Measurements from ENCODE around the gene GLRA2.

GLRA2 gene

GRCh38 chrX:14616301-14616700, 87.0 kb downstream of the GLRA2 start:
- Histone ChIP-seq H3F3A (ENCODE audit: insufficient read depth) (no peaks in the 10 kb centered on the region), H3K9me3 (ENCODE audit: insufficient read depth, low read length) (no peaks in the 10 kb centered on the region), H3K9me2 (replicated peaks; ENCODE audit: insufficient read depth, low read length) (no peaks in the 10 kb centered on the region), H3K27me3 (ENCODE audit: low read length) (no peaks in the 10 kb centered on the region), H3K36me3 (ENCODE audit: low read length) (no peaks in the 10 kb centered on the region), H3K27ac (ENCODE audit: low read depth, low read length) (no peak overlapping the region), H3K4me3 (ENCODE audit: insufficient read depth, low read length, poor library complexity, severe bottlenecking) (no peak overlapping the region), H2AFZ (ENCODE audit: low read depth, low read length, severe bottlenecking) (no peak overlapping the region), H4K20me1 (ENCODE audit: low read depth, low read length) (no peaks in the 10 kb centered on the region), H3K4me2 (ENCODE audit: low read depth, low read length, poor library complexity, severe bottlenecking) (no peak overlapping the region), H3K9ac (ENCODE audit: low read length) (no peak overlapping the region), H3K79me2 (ENCODE audit: insufficient read depth, low read length) (no peaks in the 10 kb centered on the region)
- no peak for TF ChIP-seq CTCF (IDR thresholded peaks at IDR 0.05; ENCODE audit: insufficient read depth, low read length, poor library complexity, severe bottlenecking)
- TF ChIP-seq EZH2phosphoT487 (conservative IDR thresholded peaks at IDR 0.05; ENCODE audit: low read length), result no peak

GRCh38 chrX:14616836-14617235, 87.5 kb downstream of the GLRA2 start:
- Histone ChIP-seq H3K36me3 (ENCODE audit: low read length) (no peaks in the 10 kb centered on the region), H3K4me2 (ENCODE audit: low read depth, low read length, poor library complexity, severe bottlenecking) (no peak overlapping the region), H3F3A (ENCODE audit: insufficient read depth) (no peaks in the 10 kb centered on the region), H2AFZ (ENCODE audit: low read depth, low read length, severe bottlenecking) (no peak overlapping the region), H3K27me3 (ENCODE audit: low read length) (no peaks in the 10 kb centered on the region), H3K9me3 (ENCODE audit: insufficient read depth, low read length) (no peaks in the 10 kb centered on the region), H3K9ac (ENCODE audit: low read length) (no peak overlapping the region), H3K79me2 (ENCODE audit: insufficient read depth, low read length) (no peaks in the 10 kb centered on the region), H3K27ac (ENCODE audit: low read depth, low read length) (no peak overlapping the region), H4K20me1 (ENCODE audit: low read depth, low read length) (no peaks in the 10 kb centered on the region), H3K4me3 (ENCODE audit: insufficient read depth, low read length, poor library complexity, severe bottlenecking) (no peak overlapping the region), H3K9me2 (replicated peaks; ENCODE audit: insufficient read depth, low read length) (no peaks in the 10 kb centered on the region)
- TF ChIP-seq EZH2phosphoT487 (conservative IDR thresholded peaks at IDR 0.05; ENCODE audit: low read length), result no peak
- TF ChIP-seq CTCF (IDR thresholded peaks at IDR 0.05; ENCODE audit: insufficient read depth, low read length, poor library complexity, severe bottlenecking), result no peak

GRCh38 chrX:14618177-14618965, 89.0 kb downstream of the GLRA2 start:
- no peaks in the 10 kb centered on the region for H4K20me1 ChIP-seq (ENCODE audit: low read depth, low read length)
- H3K79me2 ChIP-seq (ENCODE audit: insufficient read depth, low read length), result no peaks in the 10 kb centered on the region
- H3F3A ChIP-seq (ENCODE audit: insufficient read depth), result no peaks in the 10 kb centered on the region
- no peak overlapping the region for H3K27ac ChIP-seq (ENCODE audit: low read depth, low read length)
- no peaks in the 10 kb centered on the region for H3K9me2 ChIP-seq (replicated peaks; ENCODE audit: insufficient read depth, low read length)
- TF ChIP-seq EZH2phosphoT487 (conservative IDR thresholded peaks at IDR 0.05; ENCODE audit: low read length) (no peak), CTCF (IDR thresholded peaks at IDR 0.05; ENCODE audit: insufficient read depth, low read length, poor library complexity, severe bottlenecking) (no peak)
- no peaks in the 10 kb centered on the region for H3K27me3 ChIP-seq (ENCODE audit: low read length)
- no peak overlapping the region for H3K4me3 ChIP-seq (ENCODE audit: insufficient read depth, low read length, poor library complexity, severe bottlenecking)
- no peak overlapping the region for H3K9ac ChIP-seq (ENCODE audit: low read length)
- no peaks in the 10 kb centered on the region for H3K36me3 ChIP-seq (ENCODE audit: low read length)
- no peaks in the 10 kb centered on the region for H3K9me3 ChIP-seq (ENCODE audit: insufficient read depth, low read length)
- no peak overlapping the region for H3K4me2 ChIP-seq (ENCODE audit: low read depth, low read length, poor library complexity, severe bottlenecking)
- H2AFZ ChIP-seq (ENCODE audit: low read depth, low read length, severe bottlenecking), result no peak overlapping the region
